Uterus (tissue), 4 donors: ENCODE measurements around the gene ZNF628. TPM values are rescaled to one million over a fixed set of nuclear protein-coding genes. Genes with fewer than 3 reads are reported as not detected.
"Not testable (repeated sequence)": the region's sequence is repeated elsewhere in the genome, so short reads cannot be mapped to it uniquely, and the experiment has no call there.

Experiments used
- DNase-seq, 2 donors: peaks; one replicate each; pipeline ENCODE4 v3.0.0-alpha.2; 2019 to 2020
- H3K27ac ChIP-seq, 2 donors: fragments of 200-600 bp; sonication (generic); 1 replicate in 1 of 2; 2 replicates in 1 of 2; pipeline ENCODE4 v1.5.1; 2016 to 2018
- H3K27me3 ChIP-seq, 2 donors: fragments of 200-600 bp; sonication (generic); one replicate each; pipeline ENCODE4 v1.5.1; 2018 to 2019; ENCODE audit warnings: control low read depth in 1 of 2
- H3K36me3 ChIP-seq, 2 donors: fragments of 200-600 bp; sonication (generic); one replicate each; pipeline ENCODE4 v1.5.1; 2019; ENCODE audit warnings: control low read depth in 1 of 2
- H3K4me1 ChIP-seq, 2 donors: fragments of 200-600 bp; sonication (generic); one replicate each; pipeline ENCODE4 v1.5.1; 2018 to 2019; ENCODE audit warnings: control low read depth in 1 of 2
- H3K4me3 ChIP-seq, 2 donors: fragments of 200-600 bp; sonication (generic); 1 replicate in 1 of 2; 2 replicates in 1 of 2; pipeline ENCODE4 v1.5.1; 2018 to 2019; ENCODE audit warnings: mild to moderate bottlenecking in 1 of 2
- H3K9me3 ChIP-seq, 2 donors: fragments of 200-600 bp; sonication (generic); one replicate each; pipeline ENCODE4 v1.5.1; 2019; ENCODE audit warnings: control low read depth in 1 of 2
- POLR2A ChIP-seq, 2 donors: fragments of 450-650 bp; IDR thresholded peaks; one replicate each; pipeline ENCODE4 v1.6.1; 2016; ENCODE audit warnings: antibody characterized with exemption in 2 of 2, mild to moderate bottlenecking in 1 of 2, moderate library complexity in 1 of 2
- intact Hi-C: fragments of 100-400 bp; cut with DNase I; formaldehyde crosslinking; loops from one replicate; pipeline ENCODE4 v1.15.1; 2023; ENCODE audit warnings: low total_unique reads
- total RNA-seq, 4 donors: library from RNA; depleted of rRNA in 3 of 4; stranded (reverse); fragments of >200 nt in 3 of 4; gene quantifications; one replicate each; pipeline versions ENCODE4 v1.1.0 to v1.2.4, GENCODE V29; 2014 to 2023
- TF ChIP-seq, protein P1 (sequence below), 4 experiments: fragments of 200-600 bp in 2 of 4; fragments of 450-650 bp in 2 of 4; sonication (generic) in 2 of 4; IDR thresholded peaks; one replicate each; pipeline ENCODE4 v1.5.1; 2016 to 2019; ENCODE audit warnings: antibody characterized with exemption in 4 of 4, mild to moderate bottlenecking in 2 of 4, moderate library complexity in 1 of 4
- donor health status: DM: yes; HTN: yes; CAD: no.

Gene ZNF628
- total RNA-seq, 4 donors from 2014 or later: 1.0 to 29.5 (median 11.9) TPM; not detected in 1

- Histone ChIP-seq H3K27ac (peak overlapping the region; percentile 96 to 99), H3K9me3 (no peaks in the 10 kb centered on the region), H3K4me3 (peak overlapping the region; percentile 34 to 36), H3K36me3 (no peaks in the 10 kb centered on the region), H3K27me3 (no peaks in the 10 kb centered on the region), H3K4me1 (peaks cover 0 to 8% of the 10 kb centered on the region in 2 donors)
- intact Hi-C loops: no loop called here
- TF ChIP-seq POLR2A (IDR thresholded peaks at IDR 0.05): peak; percentile 10 to 46
- TF ChIP-seq, protein P1, sequence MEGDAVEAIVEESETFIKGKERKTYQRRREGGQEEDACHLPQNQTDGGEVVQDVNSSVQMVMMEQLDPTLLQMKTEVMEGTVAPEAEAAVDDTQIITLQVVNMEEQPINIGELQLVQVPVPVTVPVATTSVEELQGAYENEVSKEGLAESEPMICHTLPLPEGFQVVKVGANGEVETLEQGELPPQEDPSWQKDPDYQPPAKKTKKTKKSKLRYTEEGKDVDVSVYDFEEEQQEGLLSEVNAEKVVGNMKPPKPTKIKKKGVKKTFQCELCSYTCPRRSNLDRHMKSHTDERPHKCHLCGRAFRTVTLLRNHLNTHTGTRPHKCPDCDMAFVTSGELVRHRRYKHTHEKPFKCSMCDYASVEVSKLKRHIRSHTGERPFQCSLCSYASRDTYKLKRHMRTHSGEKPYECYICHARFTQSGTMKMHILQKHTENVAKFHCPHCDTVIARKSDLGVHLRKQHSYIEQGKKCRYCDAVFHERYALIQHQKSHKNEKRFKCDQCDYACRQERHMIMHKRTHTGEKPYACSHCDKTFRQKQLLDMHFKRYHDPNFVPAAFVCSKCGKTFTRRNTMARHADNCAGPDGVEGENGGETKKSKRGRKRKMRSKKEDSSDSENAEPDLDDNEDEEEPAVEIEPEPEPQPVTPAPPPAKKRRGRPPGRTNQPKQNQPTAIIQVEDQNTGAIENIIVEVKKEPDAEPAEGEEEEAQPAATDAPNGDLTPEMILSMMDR (IDR thresholded peaks at IDR 0.05): no peak
- DNase-seq: peak; percentile 77 to 86
Measured at GRCh38 chr19:55493052-55493644, 16.7 kb downstream of the ZNF628 start.

GRCh38 chr19:55493645-55494171 lies 17.3 kb downstream of the ZNF628 start:
- intact Hi-C loops: no loop called here
- no peaks in the 10 kb centered on the region for H3K36me3 ChIP-seq
- no peak for TF ChIP-seq POLR2A (IDR thresholded peaks at IDR 0.05)
- TF ChIP-seq, protein P1 (IDR thresholded peaks at IDR 0.05): no peak
- H3K4me1 ChIP-seq: peaks cover 0 to 8% of the 10 kb centered on the region in 2 donors
- DNase-seq: peak in 1 of 2 donors; percentile 43
- peak overlapping the region; percentile 34 to 36 for H3K4me3 ChIP-seq
- H3K27ac ChIP-seq: peak overlapping the region; percentile 96 to 99
- no peaks in the 10 kb centered on the region for H3K9me3 ChIP-seq
- H3K27me3 ChIP-seq: no peaks in the 10 kb centered on the region

- peak; percentile 85 to 86 for DNase-seq
- Histone ChIP-seq H3K36me3 (no peaks in the 10 kb centered on the region), H3K4me1 (peaks cover 0 to 8% of the 10 kb centered on the region in 2 donors), H3K27ac (peak overlapping the region; percentile 96 to 99), H3K4me3 (peak overlapping the region; percentile 34 to 36), H3K27me3 (no peaks in the 10 kb centered on the region), H3K9me3 (no peaks in the 10 kb centered on the region)
- intact Hi-C loops: no loop called here
- TF ChIP-seq, protein P1 (IDR thresholded peaks at IDR 0.05): no peak
- peak in 1 of 2 donors; percentile 46 for TF ChIP-seq POLR2A (IDR thresholded peaks at IDR 0.05)
Measured at GRCh38 chr19:55494172-55494761, 17.9 kb downstream of the ZNF628 start.

DNA sequence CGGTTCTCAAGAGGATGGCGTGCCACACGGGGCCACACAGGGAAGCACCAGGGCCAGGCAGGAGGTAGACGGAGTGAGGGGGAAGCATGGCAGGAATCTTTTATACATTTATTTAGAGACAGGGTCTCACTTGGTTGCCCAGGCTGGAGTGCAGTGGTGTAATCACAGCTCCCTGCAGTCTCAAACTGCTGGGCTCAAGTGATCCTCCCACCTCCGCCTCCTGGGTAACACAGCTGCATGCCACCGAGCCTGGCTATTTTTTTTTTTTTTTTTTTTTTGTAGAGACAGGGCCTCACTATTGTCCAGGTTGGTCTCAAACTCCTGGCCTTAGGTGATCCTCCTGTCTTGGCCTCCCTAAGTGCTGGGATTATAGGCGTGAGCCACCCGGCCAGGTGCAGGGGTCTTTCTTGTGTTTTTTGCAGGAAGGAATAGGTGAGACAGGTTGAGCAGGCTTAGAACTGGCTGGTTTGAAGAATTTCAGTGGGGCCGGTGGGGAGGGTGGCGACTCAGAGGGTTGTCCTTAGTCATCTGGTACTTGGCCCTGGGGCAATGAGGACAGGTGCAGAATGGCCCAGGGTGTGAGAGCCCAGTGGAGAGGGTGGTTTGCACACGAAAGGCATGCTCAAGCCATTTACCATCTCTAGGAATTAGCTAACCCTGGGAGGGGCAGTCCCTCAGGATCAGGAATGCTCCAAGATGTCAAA lies 19.4 kb downstream of the ZNF628 start:
- intact Hi-C loops: no loop called here
- Histone ChIP-seq H3K9me3 (no peaks in the 10 kb centered on the region), H3K27me3 (no peaks in the 10 kb centered on the region), H3K27ac (peak overlapping the region in 1 of 2 donors; percentile 96), H3K36me3 (no peaks in the 10 kb centered on the region), H3K4me1 (peaks cover 0 to 8% of the 10 kb centered on the region in 2 donors), H3K4me3 (no peak overlapping the region)
- TF ChIP-seq, protein P1 (IDR thresholded peaks at IDR 0.05): no peak
- no peak for TF ChIP-seq POLR2A (IDR thresholded peaks at IDR 0.05)
- DNase-seq: no peak

- H3K27me3 ChIP-seq, H3K4me3 ChIP-seq, H3K27ac ChIP-seq, DNase-seq, H3K36me3 ChIP-seq, intact Hi-C loops, H3K4me1 ChIP-seq, H3K9me3 ChIP-seq: not testable (repeated sequence)
Measured at GRCh38 chr19:55496820-55497219, 20.4 kb downstream of the ZNF628 start.
